Thyroid gland (tissue), 4 donors: ENCODE measurements around the gene GIMAP4.

Experiments used
- CTCF ChIP-seq, 6 experiments: fragments of 200-600 bp in 3 of 6; fragments of 450-650 bp in 3 of 6; sonication (generic) in 3 of 6; IDR thresholded peaks; one replicate each; pipeline ENCODE4 v1.5.1; 2016 to 2019; ENCODE audit warnings: antibody characterized with exemption in 6 of 6, mild to moderate bottlenecking in 2 of 6, inconsistent platforms in 1 of 6, moderate library complexity in 1 of 6
- POLR2A ChIP-seq, 2 donors: fragments of 450-650 bp; IDR thresholded peaks; one replicate each; pipeline ENCODE4 v1.6.1; 2017; ENCODE audit warnings: antibody characterized with exemption in 2 of 2, mild to moderate bottlenecking in 2 of 2, moderate library complexity in 1 of 2

GRCh38 chr7:150538259-150538658, 28.9 kb upstream of the GIMAP4 start:
- TF ChIP-seq CTCF (IDR thresholded peaks at IDR 0.05) (no peak), POLR2A (IDR thresholded peaks at IDR 0.05) (no peak)
